Amygdala (tissue), 56 donors: ENCODE results near the gene UROD.
"Not testable (repeated sequence)": the region's sequence is repeated elsewhere in the genome, so short reads cannot be mapped to it uniquely, and the experiment has no call there.

Experiments used
- DNase-seq, 56 donors: peaks; one replicate each; lab custom pipeline; 2025; lab: John Stamatoyannopoulos, UW

Gene UROD

GRCh38 chr1:45037456-45037855 lies 25.4 kb downstream of the UROD start:
- DNase-seq: no peak

- DNase-seq: no peak
These were observed 26.2 kb downstream of the UROD start for GRCh38 chr1:45038240-45038639.

DNA sequence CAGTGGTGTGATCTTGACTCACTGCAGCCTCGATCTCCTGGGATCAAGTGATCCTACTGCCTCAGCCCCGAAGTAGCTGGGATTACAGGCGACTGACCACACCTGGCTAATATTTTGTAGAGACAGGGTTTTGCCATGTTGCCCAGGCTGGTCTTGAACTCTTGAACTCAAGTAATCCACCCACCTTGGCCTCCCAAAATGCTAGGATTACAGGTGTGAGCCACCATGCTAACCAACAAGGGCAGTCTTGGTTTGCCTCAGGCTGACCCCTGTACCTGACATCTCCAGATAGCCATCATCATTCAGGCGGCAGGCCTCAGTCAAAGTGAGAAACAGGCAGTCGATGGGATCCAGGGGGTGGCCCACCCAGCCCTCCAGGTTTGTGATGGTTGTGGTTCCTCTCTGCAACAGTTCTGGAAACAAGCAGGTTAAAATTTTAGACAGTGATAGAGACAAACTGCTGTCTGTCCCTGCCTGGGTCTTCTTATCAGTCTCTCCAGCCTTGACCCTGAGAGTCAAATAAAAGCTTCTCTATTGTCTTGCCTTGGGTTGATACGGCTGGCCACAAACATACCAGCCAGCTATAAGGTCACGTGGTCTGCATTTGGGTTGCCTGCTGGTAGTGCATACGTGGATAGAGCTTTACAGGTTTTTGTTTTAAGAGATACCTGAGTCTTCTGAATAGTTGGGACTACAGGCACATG lies 26.8 kb downstream of the UROD start:
- no peak for DNase-seq

DNA sequence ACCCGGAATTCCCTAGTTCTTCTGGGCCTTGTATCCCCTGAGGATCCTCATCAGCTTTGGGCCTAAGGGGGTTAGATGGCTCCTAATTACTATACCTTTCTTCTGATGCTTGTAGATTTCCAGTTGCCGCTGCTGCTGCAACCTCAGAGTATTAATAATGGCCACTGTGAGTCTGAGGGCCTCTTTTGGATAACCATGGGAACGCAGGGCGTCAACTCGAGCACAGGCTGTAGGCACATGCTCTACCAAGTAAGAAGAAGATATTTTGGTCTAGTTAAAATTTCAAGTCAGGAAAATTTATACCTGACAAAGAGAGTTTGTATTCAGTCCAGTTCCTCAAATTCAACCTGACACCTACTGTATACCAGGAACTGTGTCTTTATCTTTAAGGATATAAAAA lies 28.2 kb downstream of the UROD start:
- no peak for DNase-seq

- no peak for DNase-seq
These were observed 31.0 kb downstream of the UROD start for GRCh38 chr1:45043094-45043493.

- DNase-seq: no peak
These were observed 32.9 kb downstream of the UROD start for GRCh38 chr1:45044916-45045315.

GRCh38 chr1:45047032-45047431 lies 35.0 kb downstream of the UROD start:
- DNase-seq: no peak

GRCh38 chr1:45051005-45051772 lies 39.1 kb downstream of the UROD start:
- no peak for DNase-seq

- DNase-seq: no peak
These were observed 45.5 kb downstream of the UROD start for GRCh38 chr1:45057542-45057941.

GRCh38 chr1:45059829-45060228 lies 47.8 kb downstream of the UROD start:
- no peak for DNase-seq

- not testable (repeated sequence) for DNase-seq
These were observed 50.4 kb downstream of the UROD start for GRCh38 chr1:45062463-45062862.

DNA sequence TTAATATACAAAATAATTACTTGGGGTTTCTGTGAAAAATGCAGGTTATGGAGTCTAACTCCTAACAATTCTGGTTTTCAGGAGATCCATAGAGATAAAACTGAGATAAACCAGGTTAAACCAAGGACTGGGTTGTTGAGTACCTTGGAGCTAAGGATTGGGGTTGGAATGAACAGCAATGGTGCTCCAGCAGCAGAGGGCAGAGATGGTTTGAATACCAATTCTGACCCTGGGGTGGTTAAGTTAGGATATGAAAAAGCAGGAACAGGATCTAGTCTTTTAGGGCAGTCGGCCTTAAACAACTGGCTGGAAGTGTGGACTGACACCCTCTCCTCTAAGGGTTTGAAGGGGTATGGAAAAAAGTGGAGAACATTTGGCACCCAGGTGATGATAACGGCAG lies 53.0 kb downstream of the UROD start:
- DNase-seq: no peak
